ENCODE measurements around the gene GET3. TPM values are rescaled to one million over a fixed set of nuclear protein-coding genes. Genes with fewer than 3 reads are reported as not detected.

The GET3 gene
- total and polyA plus RNA-seq, 2 of the 13 experiments (the other 11 are each of a cell fraction or from before 2014, with no cell fraction given): 57.7 to 59.4 TPM

GRCh38 chr19:12736995-12737834, at the start of gene GET3 (continued):
- no peak for TF ChIP-seq RCOR2 (CRISPR knock-in tag; IDR thresholded peaks at IDR 0.05)
- peak; percentile 61; the same call in 1 of the 2 replicates for TF ChIP-seq ZNF350 (CRISPR knock-in tag; IDR thresholded peaks at IDR 0.05; ENCODE audit: borderline replicate concordance, low read depth)
- TF ChIP-seq PPARG (CRISPR knock-in tag; conservative IDR thresholded peaks at IDR 0.05): no peak
- TF ChIP-seq KLF16 (CRISPR knock-in tag; IDR thresholded peaks at IDR 0.05): no peak
- TF ChIP-seq ZNF232 (CRISPR knock-in tag; IDR thresholded peaks at IDR 0.05; ENCODE audit: borderline replicate concordance): no peak; the same call in 1 of the 2 replicates
- no peak for TF ChIP-seq ZNF616 (CRISPR knock-in tag; IDR thresholded peaks at IDR 0.05; ENCODE audit: low read depth)
- no peak for TF ChIP-seq ATF6 (CRISPR knock-in tag; conservative IDR thresholded peaks at IDR 0.05)
- TF ChIP-seq SP2 (CRISPR knock-in tag; IDR thresholded peaks at IDR 0.05): peak; percentile 94
- no peak for TF ChIP-seq ZNF484 (CRISPR knock-in tag; IDR thresholded peaks at IDR 0.05; ENCODE audit: borderline replicate concordance, low read depth)
- peak; percentile 97 for TF ChIP-seq ZNF878 (CRISPR knock-in tag; IDR thresholded peaks at IDR 0.05)
- TF ChIP-seq ZNF101 (CRISPR knock-in tag; IDR thresholded peaks at IDR 0.05; ENCODE audit: borderline replicate concordance, low read depth): no peak
- TF ChIP-seq ZBTB38 (CRISPR knock-in tag; IDR thresholded peaks at IDR 0.05): no peak
- TF ChIP-seq RELA (CRISPR knock-in tag; IDR thresholded peaks at IDR 0.05): no peak
- TF ChIP-seq ZFY (CRISPR knock-in tag; IDR thresholded peaks at IDR 0.05): peak; percentile 64
- peak; percentile 18; the same call in 1 of the 2 replicates for TF ChIP-seq KDM2A (CRISPR knock-in tag; IDR thresholded peaks at IDR 0.05; ENCODE audit: borderline replicate concordance, low read depth)
- TF ChIP-seq PHF20 (CRISPR knock-in tag; IDR thresholded peaks at IDR 0.05): peak; percentile 96
- TF ChIP-seq GTF3A (CRISPR knock-in tag; conservative IDR thresholded peaks at IDR 0.05): no peak
- TF ChIP-seq HOXD1 (CRISPR knock-in tag; IDR thresholded peaks at IDR 0.05): 0 out of 2 replicates have a peak, but pooled peaks have one; percentile 9
- no peak for TF ChIP-seq TRIM22 (IDR thresholded peaks at IDR 0.05)
- TF ChIP-seq SRSF1 (optimal IDR thresholded peaks at IDR 0.05; ENCODE audit: low read depth, low read length): no peak
- TF ChIP-seq PTBP1 (IDR thresholded peaks at IDR 0.05; ENCODE audit: low read depth, low read length, poor library complexity, severe bottlenecking): no peak
- TF ChIP-seq FOXK1 (CRISPR knock-in tag; IDR thresholded peaks at IDR 0.05; ENCODE audit: borderline replicate concordance, low read depth): peak; percentile 29; the same call in 1 of the 2 replicates
- TF ChIP-seq DPF2 (CRISPR knock-in tag; IDR thresholded peaks at IDR 0.05; ENCODE audit: borderline replicate concordance, low read depth): no peak
- no peak; the same call in 1 of the 2 replicates for TF ChIP-seq NRL (CRISPR knock-in tag; IDR thresholded peaks at IDR 0.05; ENCODE audit: borderline replicate concordance)
- no peak for TF ChIP-seq ZNF850 (CRISPR knock-in tag; conservative IDR thresholded peaks at IDR 0.05)

Data from HepG2 (cell line).